NCI-H510A treated with DMSO at 0.1 percent for 48 hours (cell line): ENCODE measurements around the gene SNAPC2.
"Not testable (repeated sequence)": the region's sequence is repeated elsewhere in the genome, so short reads cannot be mapped to it uniquely, and the experiment has no call there.

ENCODE experiments used
- DNase-seq: peaks from one replicate; lab custom pipeline; 2025; lab: John Stamatoyannopoulos, UW

The SNAPC2 gene

GRCh38 chr19:7888145-7888825 lies 31.9 kb upstream of the SNAPC2 start, which contains the start of gene LRRC8E:
LRRC8E (plus strand) TSS chr19:7888510; CDS start chr19:7895604, 7,094 bp downstream.
- peak; percentile 72 for DNase-seq

- DNase-seq: no peak
Measured at GRCh38 chr19:7888826-7889217, 31.3 kb upstream of the SNAPC2 start.

GRCh38 chr19:7893362-7894101 lies 26.6 kb upstream of the SNAPC2 start:
- DNase-seq: not testable (repeated sequence)

- DNase-seq: peak; percentile 44
Measured at GRCh38 chr19:7894612-7895309, 25.4 kb upstream of the SNAPC2 start.

GRCh38 chr19:7895565-7895964 lies 24.6 kb upstream of the SNAPC2 start:
- no peak for DNase-seq

GRCh38 chr19:7897292-7897691 lies 22.8 kb upstream of the SNAPC2 start:
- no peak for DNase-seq

GRCh38 chr19:7898967-7899366 lies 21.2 kb upstream of the SNAPC2 start:
- no peak for DNase-seq

- DNase-seq: no peak
Measured at GRCh38 chr19:7899751-7900378, 20.3 kb upstream of the SNAPC2 start.

- DNase-seq: no peak
Measured at GRCh38 chr19:7900401-7900870, 19.7 kb upstream of the SNAPC2 start.

GRCh38 chr19:7900931-7901330 lies 19.2 kb upstream of the SNAPC2 start:
- DNase-seq: no peak

GRCh38 chr19:7901337-7901736 lies 18.8 kb upstream of the SNAPC2 start:
- DNase-seq: no peak

GRCh38 chr19:7902796-7903243 lies 17.3 kb upstream of the SNAPC2 start:
- DNase-seq: peak; percentile 29

GRCh38 chr19:7903244-7904073 lies 16.7 kb upstream of the SNAPC2 start, which contains the start of gene MAP2K7:
MAP2K7 (plus strand) TSS chr19:7903877; CDS start chr19:7903945, 68 bp downstream.
- DNase-seq: peak; percentile 98

GRCh38 chr19:7904074-7905020 lies 15.8 kb upstream of the SNAPC2 start:
- DNase-seq: no peak

GRCh38 chr19:7905268-7905667 lies 14.9 kb upstream of the SNAPC2 start:
- no peak for DNase-seq

- no peak for DNase-seq
Measured at GRCh38 chr19:7905859-7906258, 14.3 kb upstream of the SNAPC2 start.

- no peak for DNase-seq
Measured at GRCh38 chr19:7907122-7907521, 13.0 kb upstream of the SNAPC2 start.

- DNase-seq: no peak
Measured at GRCh38 chr19:7907544-7907943, 12.6 kb upstream of the SNAPC2 start.

- DNase-seq: no peak
Measured at GRCh38 chr19:7908078-7908699, 11.9 kb upstream of the SNAPC2 start.
